Gastrocnemius medialis (tissue), 4 donors: ENCODE data around the gene NLRP5. TPM values are rescaled to one million over a fixed set of nuclear protein-coding genes. Genes with fewer than 3 reads are reported as not detected.
"Not testable (repeated sequence)": the region's sequence is repeated elsewhere in the genome, so short reads cannot be mapped to it uniquely, and the experiment has no call there.

ENCODE experiments used
- ATAC-seq, 2 donors: fragments of 150-250 bp; one replicate each; pipeline ENCODE4 v1.9.1; 2016
- DNase-seq, 2 donors: peaks; one replicate each; pipeline ENCODE4 v3.0.0-alpha.2; 2019
- H3K27ac ChIP-seq, 4 donors: fragments of 200-600 bp; sonication (generic); 1 replicate in 1 of 4; 2 replicates in 3 of 4; pipeline ENCODE4 v1.5.1; 2016 to 2018; ENCODE audit warnings: mild to moderate bottlenecking in 2 of 4, moderate library complexity in 1 of 4
- H3K27me3 ChIP-seq, 3 donors: fragments of 200-600 bp; sonication (generic) in 2 of 3; 1 replicate in 1 of 3; 2 replicates in 2 of 3; pipeline versions ENCODE4 v1.5.1 to v1.6.0; 2016 to 2019; ENCODE audit warnings: mild to moderate bottlenecking in 1 of 3, moderate library complexity in 1 of 3
- H3K36me3 ChIP-seq, 2 donors: fragments of 200-600 bp; sonication (generic) in 1 of 2; one replicate each; pipeline ENCODE4 v1.5.1; 2017 to 2018
- H3K4me1 ChIP-seq, 2 donors: fragments of 200-600 bp; sonication (generic) in 1 of 2; one replicate each; pipeline ENCODE4 v1.5.1; 2016 to 2017; ENCODE audit warnings: mild to moderate bottlenecking in 2 of 2
- H3K4me3 ChIP-seq, 4 donors: fragments of 200-600 bp; sonication (generic) in 3 of 4; 1 replicate in 1 of 4; 2 replicates in 3 of 4; pipeline ENCODE4 v1.5.1; 2016 to 2019; ENCODE audit warnings: mild to moderate bottlenecking in 2 of 4
- H3K9me3 ChIP-seq, 3 donors: fragments of 200-600 bp; sonication (generic) in 2 of 3; 1 replicate in 1 of 3; 2 replicates in 2 of 3; pipeline ENCODE4 v1.5.1; 2016 to 2019
- POLR2A ChIP-seq, 2 donors: fragments of 450-650 bp; IDR thresholded peaks; one replicate each; pipeline ENCODE4 v1.6.1; 2017; ENCODE audit warnings: antibody characterized with exemption in 2 of 2, mild to moderate bottlenecking in 2 of 2, moderate library complexity in 2 of 2
- in situ Hi-C, 4 donors: fragments of 200-750 bp; cut with MboI; loops; one replicate each; pipeline versions ENCODE4 v1.15.0 to v1.8.0; 2017; ENCODE audit warnings: low sequenced_read_pairs in 4 of 4
- intact Hi-C: fragments of 100-400 bp; cut with DNase I; formaldehyde crosslinking; loops from one replicate; pipeline ENCODE4 v1.15.1; 2023; ENCODE audit warnings: low total_unique reads
- total RNA-seq, 4 donors: library from RNA; depleted of rRNA; stranded (reverse); fragments of >200 nt; gene quantifications; one replicate each; pipeline versions ENCODE4 v1.1.0 to v1.2.3, GENCODE V29; 2016
- TF ChIP-seq, protein P1 (sequence below), 5 experiments: fragments of 450-650 bp in 3 of 5; fragments of 200-600 bp in 2 of 5; sonication (generic) in 2 of 5; IDR thresholded peaks in 4 of 5; conservative IDR thresholded peaks in 1 of 5; 1 replicate in 4 of 5; 2 replicates in 1 of 5; pipeline ENCODE4 v1.5.1; 2016 to 2019; ENCODE audit warnings: antibody characterized with exemption in 5 of 5, mild to moderate bottlenecking in 3 of 5, moderate library complexity in 3 of 5

NLRP5 gene
- total RNA-seq, 4 donors from 2014 or later, result not detected

DNA sequence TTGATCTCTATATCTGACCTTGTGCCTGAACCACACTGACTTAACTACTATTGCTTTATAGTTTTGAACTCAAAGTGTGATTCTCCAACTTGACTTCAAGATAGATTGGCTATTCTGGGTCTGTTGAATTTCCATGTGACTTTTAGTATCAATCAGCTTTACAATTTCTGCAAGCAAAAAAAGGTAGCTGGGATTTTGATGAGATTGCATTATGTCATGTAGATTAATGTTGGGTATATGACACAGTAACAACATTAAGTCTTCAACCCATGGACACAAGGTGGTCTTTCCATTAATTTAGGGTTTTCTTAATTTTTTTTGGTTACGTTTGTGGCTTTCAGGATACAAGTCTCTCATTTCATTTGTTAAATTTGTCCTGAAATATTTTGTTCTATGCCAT lies 28.2 kb downstream of the NLRP5 start:
- intact Hi-C loops, result no loop called here
- Histone ChIP-seq H3K9me3 (no peaks in the 10 kb centered on the region), H3K36me3 (no peaks in the 10 kb centered on the region), H3K27me3 (no peaks in the 10 kb centered on the region), H3K4me1 (no peaks in the 10 kb centered on the region), H3K27ac (no peak overlapping the region), H3K4me3 (no peak overlapping the region)
- ATAC-seq, result no peak
- in situ Hi-C loops, result no loop called here
- TF ChIP-seq, protein P1, sequence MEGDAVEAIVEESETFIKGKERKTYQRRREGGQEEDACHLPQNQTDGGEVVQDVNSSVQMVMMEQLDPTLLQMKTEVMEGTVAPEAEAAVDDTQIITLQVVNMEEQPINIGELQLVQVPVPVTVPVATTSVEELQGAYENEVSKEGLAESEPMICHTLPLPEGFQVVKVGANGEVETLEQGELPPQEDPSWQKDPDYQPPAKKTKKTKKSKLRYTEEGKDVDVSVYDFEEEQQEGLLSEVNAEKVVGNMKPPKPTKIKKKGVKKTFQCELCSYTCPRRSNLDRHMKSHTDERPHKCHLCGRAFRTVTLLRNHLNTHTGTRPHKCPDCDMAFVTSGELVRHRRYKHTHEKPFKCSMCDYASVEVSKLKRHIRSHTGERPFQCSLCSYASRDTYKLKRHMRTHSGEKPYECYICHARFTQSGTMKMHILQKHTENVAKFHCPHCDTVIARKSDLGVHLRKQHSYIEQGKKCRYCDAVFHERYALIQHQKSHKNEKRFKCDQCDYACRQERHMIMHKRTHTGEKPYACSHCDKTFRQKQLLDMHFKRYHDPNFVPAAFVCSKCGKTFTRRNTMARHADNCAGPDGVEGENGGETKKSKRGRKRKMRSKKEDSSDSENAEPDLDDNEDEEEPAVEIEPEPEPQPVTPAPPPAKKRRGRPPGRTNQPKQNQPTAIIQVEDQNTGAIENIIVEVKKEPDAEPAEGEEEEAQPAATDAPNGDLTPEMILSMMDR (IDR thresholded peaks at IDR 0.05 in 4 of 5, conservative IDR thresholded peaks at IDR 0.05 in 1 of 5), result no peak
- no peak for TF ChIP-seq POLR2A (IDR thresholded peaks at IDR 0.05)
- DNase-seq, result no peak

DNA sequence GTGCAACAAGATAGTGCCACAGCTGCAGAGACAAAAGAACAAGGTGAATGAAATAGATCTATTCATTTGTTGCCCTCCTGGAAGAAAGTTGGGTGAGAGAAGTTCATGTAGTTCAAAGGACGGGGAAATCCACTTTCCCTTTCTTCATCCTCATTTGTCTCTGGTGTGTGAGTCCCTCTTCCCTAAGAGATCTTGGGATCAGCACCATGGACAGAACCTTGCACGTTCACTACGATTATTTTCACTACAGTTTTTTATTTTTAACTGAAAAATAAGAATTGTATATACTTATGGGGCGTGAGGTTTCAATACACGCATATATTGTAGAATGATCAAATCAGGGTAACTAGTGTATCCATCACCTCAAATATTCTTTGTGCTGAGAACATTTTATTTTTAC lies 29.2 kb downstream of the NLRP5 start:
- no peaks in the 10 kb centered on the region for H3K27me3 ChIP-seq
- no peak for TF ChIP-seq POLR2A (IDR thresholded peaks at IDR 0.05)
- TF ChIP-seq, protein P1 (IDR thresholded peaks at IDR 0.05 in 4 of 5, conservative IDR thresholded peaks at IDR 0.05 in 1 of 5), result no peak
- H3K4me3 ChIP-seq, result no peak overlapping the region
- no peaks in the 10 kb centered on the region for H3K36me3 ChIP-seq
- H3K27ac ChIP-seq, result no peak overlapping the region
- H3K9me3 ChIP-seq, result no peaks in the 10 kb centered on the region
- intact Hi-C loops (no loop called here), in situ Hi-C loops (no loop called here)
- ATAC-seq (no peak), DNase-seq (no peak)
- H3K4me1 ChIP-seq, result no peaks in the 10 kb centered on the region

DNA sequence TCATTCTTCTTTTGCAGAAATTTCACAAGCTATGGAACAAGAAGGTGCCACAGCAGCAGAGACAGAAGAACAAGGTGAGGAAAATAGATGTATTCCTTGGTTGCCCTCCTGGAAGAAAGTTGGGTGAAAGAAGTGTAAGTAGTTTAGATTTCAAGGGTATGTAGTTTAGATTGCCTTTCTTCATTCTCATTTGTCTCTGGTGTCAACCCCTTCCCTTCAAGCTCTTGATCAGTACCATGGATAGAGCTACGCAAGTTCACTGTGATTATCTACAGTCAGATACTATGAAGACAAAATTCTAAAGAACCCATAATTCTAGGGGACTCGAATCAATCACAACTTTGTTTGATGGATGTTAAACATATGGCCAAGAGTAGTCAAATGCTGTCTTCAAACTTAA lies 32.8 kb downstream of the NLRP5 start:
- DNase-seq, H3K36me3 ChIP-seq, H3K4me3 ChIP-seq, in situ Hi-C loops, intact Hi-C loops, H3K4me1 ChIP-seq, H3K27me3 ChIP-seq, H3K9me3 ChIP-seq, ATAC-seq, H3K27ac ChIP-seq: not testable (repeated sequence)

DNA sequence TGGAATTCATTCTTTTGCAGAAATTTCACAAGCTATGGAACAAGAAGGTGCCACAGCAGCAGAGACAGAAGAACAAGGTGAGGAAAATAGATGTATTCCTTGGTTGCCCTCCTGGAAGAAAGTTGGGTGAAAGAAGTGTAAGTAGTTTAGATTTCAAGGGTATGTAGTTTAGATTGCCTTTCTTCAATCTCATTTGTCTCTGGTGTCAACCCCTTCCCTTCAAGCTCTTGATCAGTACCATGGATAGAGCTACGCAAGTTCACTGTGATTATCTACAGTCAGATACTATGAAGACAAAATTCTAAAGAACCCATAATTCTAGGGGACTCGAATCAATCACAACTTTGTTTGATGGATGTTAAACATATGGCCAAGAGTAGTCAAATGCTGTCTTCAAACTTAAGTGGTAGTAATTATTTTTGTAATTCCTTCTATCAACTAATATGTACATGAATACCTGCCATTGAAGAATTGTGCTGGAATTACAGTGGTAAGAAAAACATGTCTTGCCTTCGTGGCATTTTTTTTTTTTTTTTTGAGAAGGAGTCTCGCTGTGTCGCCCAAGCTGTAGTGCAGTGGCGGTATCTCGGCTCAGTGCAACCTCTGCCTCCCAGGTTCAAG lies 33.9 kb downstream of the NLRP5 start:
- H3K9me3 ChIP-seq, H3K36me3 ChIP-seq, H3K27me3 ChIP-seq, DNase-seq, H3K4me3 ChIP-seq, intact Hi-C loops, H3K4me1 ChIP-seq, ATAC-seq, in situ Hi-C loops, H3K27ac ChIP-seq: not testable (repeated sequence)

DNA sequence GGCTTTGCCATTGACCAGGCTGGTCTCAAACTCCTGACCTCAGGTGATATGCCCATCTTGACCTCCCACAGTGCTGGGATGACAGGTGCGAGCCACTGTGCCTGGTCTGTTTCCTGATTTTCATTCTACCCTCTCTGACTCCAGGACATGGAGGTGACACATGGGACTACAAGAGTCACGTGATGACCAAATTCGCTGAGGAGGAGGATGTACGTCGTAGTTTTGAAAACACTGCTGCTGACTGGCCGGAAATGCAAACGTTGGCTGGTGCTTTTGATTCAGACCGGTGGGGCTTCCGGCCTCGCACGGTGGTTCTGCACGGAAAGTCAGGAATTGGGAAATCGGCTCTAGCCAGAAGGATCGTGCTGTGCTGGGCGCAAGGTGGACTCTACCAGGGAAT lies 40.2 kb downstream of the NLRP5 start:
- TF ChIP-seq, protein P1 (IDR thresholded peaks at IDR 0.05 in 4 of 5, conservative IDR thresholded peaks at IDR 0.05 in 1 of 5), result no peak
- TF ChIP-seq POLR2A (IDR thresholded peaks at IDR 0.05), result no peak
- ATAC-seq (no peak), DNase-seq (no peak)
- H3K36me3 ChIP-seq, result no peaks in the 10 kb centered on the region
- H3K4me3 ChIP-seq, result no peak overlapping the region
- H3K9me3 ChIP-seq, result no peaks in the 10 kb centered on the region
- no peak overlapping the region for H3K27ac ChIP-seq
- H3K27me3 ChIP-seq, result no peaks in the 10 kb centered on the region
- intact Hi-C loops, result no loop called here
- in situ Hi-C loops, result no loop called here
- no peaks in the 10 kb centered on the region for H3K4me1 ChIP-seq

DNA sequence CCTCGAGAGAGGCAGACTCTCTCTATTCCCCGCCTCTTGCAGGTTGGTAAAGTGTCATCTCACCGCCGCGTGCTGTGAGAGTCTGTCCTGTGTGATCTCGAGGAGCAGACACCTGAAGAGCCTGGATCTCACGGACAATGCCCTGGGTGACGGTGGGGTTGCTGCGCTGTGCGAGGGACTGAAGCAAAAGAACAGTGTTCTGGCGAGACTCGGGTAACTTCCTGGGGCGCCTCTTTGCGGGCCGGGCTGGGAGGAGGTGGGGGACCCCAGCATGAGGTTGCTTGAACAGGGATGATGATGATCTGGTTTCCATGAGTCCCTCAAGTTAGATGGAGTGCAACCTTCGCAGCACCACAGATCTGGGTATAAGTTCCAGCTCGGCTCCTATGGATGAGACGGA lies 67.0 kb downstream of the NLRP5 start:
- no peak for DNase-seq
- Histone ChIP-seq H3K9me3 (no peaks in the 10 kb centered on the region), H3K27ac (no peak overlapping the region), H3K4me1 (no peaks in the 10 kb centered on the region), H3K4me3 (no peak overlapping the region), H3K36me3 (no peaks in the 10 kb centered on the region), H3K27me3 (no peaks in the 10 kb centered on the region)
- intact Hi-C loops (no loop called here), in situ Hi-C loops (no loop called here)
- ATAC-seq, result no peak
- no peak for TF ChIP-seq POLR2A (IDR thresholded peaks at IDR 0.05)
